ENCODE measurements around the gene LEPROT. TPM values are rescaled to one million over a fixed set of nuclear protein-coding genes. Genes with fewer than 3 reads are reported as not detected.
A peak's percentile ranks its signal among the peaks of the same experiment; 100 is the strongest.
"Not testable (repeated sequence)": the region's sequence is repeated elsewhere in the genome, so short reads cannot be mapped to it uniquely, and the experiment has no call there.

LEPROT gene
- total RNA-seq (10 to 100 TPM; 14.7 to 30.2 TPM), total RNA-seq (23.5 to 37.2 reads per million in 2 donors)

GRCh38 chr1:65420590-65421350, at the start of gene LEPROT, which contains the start of gene LEPR:
Gene LEPROT (plus strand): TSS chr1:65420668. CDS start chr1:65420725, 57 bp downstream.
Gene LEPR (plus strand): TSS chr1:65420668. CDS start chr1:65565566, 144,898 bp downstream.
- H3K27ac Mint-ChIP-seq, result no peak within 1 kb of the TSS
- H3K36me3 Mint-ChIP-seq (ENCODE audit: low read depth), result peaks cover 5% of the 10 kb centered on the region
- ATAC-seq, result no peak
- H3K4me3 Mint-ChIP-seq, result no peak within 1 kb of the TSS
- no peaks in the 10 kb centered on the region for H3K9me3 ChIP-seq (ENCODE audit: control insufficient read depth, low read length, poor library complexity, severe bottlenecking)
- no peaks in the 10 kb centered on the region for H3K27me3 Mint-ChIP-seq
- peaks cover 18% of the 10 kb centered on the region for H3K4me1 Mint-ChIP-seq
- DNase-seq, result no peak

GRCh38 chr1:65371544-65371943, 48.9 kb upstream of the LEPROT start:
- no peaks in the 10 kb centered on the region for H3K9me3 ChIP-seq (ENCODE audit: control insufficient read depth, low read length, poor library complexity, severe bottlenecking)
- DNase-seq, result no peak
- no peaks in the 10 kb centered on the region for H3K27me3 Mint-ChIP-seq
- no peaks in the 10 kb centered on the region for H3K4me1 Mint-ChIP-seq
- ATAC-seq, result no peak
- peaks cover 2% of the 10 kb centered on the region for H3K36me3 Mint-ChIP-seq (ENCODE audit: low read depth)
- no peak overlapping the region for H3K4me3 Mint-ChIP-seq
- no peak overlapping the region for H3K27ac Mint-ChIP-seq

GRCh38 chr1:65372557-65372956, 47.9 kb upstream of the LEPROT start:
- H3K27ac Mint-ChIP-seq, result no peak overlapping the region
- no peak for ATAC-seq
- H3K36me3 Mint-ChIP-seq (ENCODE audit: low read depth), result peaks cover 2% of the 10 kb centered on the region
- H3K4me3 Mint-ChIP-seq, result no peak overlapping the region
- no peaks in the 10 kb centered on the region for H3K27me3 Mint-ChIP-seq
- no peaks in the 10 kb centered on the region for H3K9me3 ChIP-seq (ENCODE audit: control insufficient read depth, low read length, poor library complexity, severe bottlenecking)
- H3K4me1 Mint-ChIP-seq, result no peaks in the 10 kb centered on the region
- no peak for DNase-seq

GRCh38 chr1:65377496-65378246, 42.8 kb upstream of the LEPROT start:
- Mint-ChIP-seq H3K36me3 (ENCODE audit: low read depth) (peaks cover 6% of the 10 kb centered on the region), H3K27me3 (no peaks in the 10 kb centered on the region), H3K27ac (no peak overlapping the region), H3K4me1 (no peaks in the 10 kb centered on the region), H3K4me3 (no peak overlapping the region)
- DNase-seq (no peak), ATAC-seq (no peak)
- H3K9me3 ChIP-seq (ENCODE audit: control insufficient read depth, low read length, poor library complexity, severe bottlenecking), result no peaks in the 10 kb centered on the region

GRCh38 chr1:65378247-65378946, 42.1 kb upstream of the LEPROT start:
- ATAC-seq, result no peak
- no peak for DNase-seq
- no peaks in the 10 kb centered on the region for H3K4me1 Mint-ChIP-seq
- H3K27ac Mint-ChIP-seq, result no peak overlapping the region
- H3K9me3 ChIP-seq (ENCODE audit: control insufficient read depth, low read length, poor library complexity, severe bottlenecking), result no peaks in the 10 kb centered on the region
- no peaks in the 10 kb centered on the region for H3K27me3 Mint-ChIP-seq
- H3K36me3 Mint-ChIP-seq (ENCODE audit: low read depth), result peaks cover 6% of the 10 kb centered on the region
- no peak overlapping the region for H3K4me3 Mint-ChIP-seq

GRCh38 chr1:65384426-65384825, 36.0 kb upstream of the LEPROT start:
- H3K4me1 Mint-ChIP-seq; DNase-seq; H3K36me3 Mint-ChIP-seq (ENCODE audit: low read depth); H3K9me3 ChIP-seq (ENCODE audit: control insufficient read depth, low read length, poor library complexity, severe bottlenecking); ATAC-seq; H3K27ac Mint-ChIP-seq; H3K4me3 Mint-ChIP-seq; H3K27me3 Mint-ChIP-seq: not testable (repeated sequence)

- H3K4me3 Mint-ChIP-seq, result no peak overlapping the region
- no peak for ATAC-seq
- H3K27me3 Mint-ChIP-seq, result no peaks in the 10 kb centered on the region
Observed at GRCh38 chr1:65386439-65386838, 34.0 kb upstream of the LEPROT start.

GRCh38 chr1:65387821-65388220, 32.6 kb upstream of the LEPROT start:
- H3K36me3 Mint-ChIP-seq (ENCODE audit: low read depth), result peaks cover 2% of the 10 kb centered on the region
- DNase-seq (no peak), ATAC-seq (no peak)
- H3K4me1 Mint-ChIP-seq, result no peaks in the 10 kb centered on the region
- no peak overlapping the region for H3K27ac Mint-ChIP-seq
- H3K9me3 ChIP-seq (ENCODE audit: control insufficient read depth, low read length, poor library complexity, severe bottlenecking), result no peaks in the 10 kb centered on the region
- no peak overlapping the region for H3K4me3 Mint-ChIP-seq
- H3K27me3 Mint-ChIP-seq, result no peaks in the 10 kb centered on the region

More at GRCh38 chr1:65386439-65386838, 34.0 kb upstream of the LEPROT start:
- Mint-ChIP-seq H3K36me3 (ENCODE audit: low read depth) (peaks cover 4% of the 10 kb centered on the region), H3K27ac (no peak overlapping the region), H3K4me1 (no peaks in the 10 kb centered on the region)
- H3K9me3 ChIP-seq (ENCODE audit: control insufficient read depth, low read length, poor library complexity, severe bottlenecking), result no peaks in the 10 kb centered on the region
- no peak for DNase-seq

- ATAC-seq, result no peak
Observed at GRCh38 chr1:65388908-65389695, 31.4 kb upstream of the LEPROT start.

GRCh38 chr1:65392497-65392896, 28.0 kb upstream of the LEPROT start:
- Mint-ChIP-seq H3K27me3 (no peaks in the 10 kb centered on the region), H3K4me3 (no peak overlapping the region), H3K36me3 (ENCODE audit: low read depth) (no peaks in the 10 kb centered on the region), H3K27ac (no peak overlapping the region), H3K4me1 (peaks cover 13% of the 10 kb centered on the region)
- ATAC-seq (no peak), DNase-seq (no peak)
- no peaks in the 10 kb centered on the region for H3K9me3 ChIP-seq (ENCODE audit: control insufficient read depth, low read length, poor library complexity, severe bottlenecking)

More at GRCh38 chr1:65388908-65389695, 31.4 kb upstream of the LEPROT start:
- Mint-ChIP-seq H3K27ac (no peak overlapping the region), H3K27me3 (no peaks in the 10 kb centered on the region), H3K4me1 (peaks cover 6% of the 10 kb centered on the region), H3K36me3 (ENCODE audit: low read depth) (peaks cover 2% of the 10 kb centered on the region), H3K4me3 (no peak overlapping the region)
- H3K9me3 ChIP-seq (ENCODE audit: control insufficient read depth, low read length, poor library complexity, severe bottlenecking), result no peaks in the 10 kb centered on the region
- no peak for DNase-seq

- Mint-ChIP-seq H3K4me1 (peaks cover 13% of the 10 kb centered on the region), H3K27ac (peak overlapping the region; percentile 43), H3K27me3 (no peaks in the 10 kb centered on the region), H3K36me3 (ENCODE audit: low read depth) (no peaks in the 10 kb centered on the region), H3K4me3 (no peak overlapping the region)
- ATAC-seq, result peak; percentile 60
- no peak for DNase-seq
- no peaks in the 10 kb centered on the region for H3K9me3 ChIP-seq (ENCODE audit: control insufficient read depth, low read length, poor library complexity, severe bottlenecking)
Observed at GRCh38 chr1:65393347-65393746, 27.1 kb upstream of the LEPROT start.

GRCh38 chr1:65393928-65394327, 26.5 kb upstream of the LEPROT start:
- Mint-ChIP-seq H3K27ac (peak overlapping the region; percentile 43), H3K4me3 (no peak overlapping the region), H3K4me1 (peaks cover 13% of the 10 kb centered on the region), H3K27me3 (no peaks in the 10 kb centered on the region), H3K36me3 (ENCODE audit: low read depth) (no peaks in the 10 kb centered on the region)
- no peak for DNase-seq
- ATAC-seq, result no peak
- H3K9me3 ChIP-seq (ENCODE audit: control insufficient read depth, low read length, poor library complexity, severe bottlenecking), result no peaks in the 10 kb centered on the region

All from T-helper 17 cell (primary cell).